Activated naive CD8-positive, alpha-beta T cell treated with anti-CD3 and anti-CD28 coated beads, Interleukin-2, amount 50 U/mL, for 24 hours (primary cell): Measurements from ENCODE around the gene KDM2A.

Experiments used
- ATAC-seq: fragments of 150-1000 bp; cut with Tn5 transposase; one replicate; pipeline ENCODE4 v1.10.0; 2021
- DNase-seq: peaks from one replicate; pipeline ENCODE4 v3.0.0; 2021
- H3K27ac Mint-ChIP-seq: one replicate; pipeline ENCODE4 v1.8.0; 2021; ENCODE audit warnings: mild to moderate bottlenecking, mixed read lengths
- H3K27me3 Mint-ChIP-seq: one replicate; pipeline ENCODE4 v1.8.0; 2021; ENCODE audit warnings: mixed read lengths
- H3K36me3 Mint-ChIP-seq: one replicate; pipeline ENCODE4 v1.8.0; 2021; ENCODE audit warnings: low read depth, mixed read lengths
- H3K4me1 Mint-ChIP-seq: one replicate; pipeline ENCODE4 v1.8.0; 2021; ENCODE audit warnings: mixed read lengths
- H3K4me3 Mint-ChIP-seq: one replicate; pipeline ENCODE4 v1.8.0; 2021; ENCODE audit warnings: mild to moderate bottlenecking, moderate library complexity, mixed read lengths
- H3K9me3 Mint-ChIP-seq: one replicate; pipeline ENCODE4 v1.8.0; 2021; ENCODE audit warnings: mixed read lengths

KDM2A gene

DNA sequence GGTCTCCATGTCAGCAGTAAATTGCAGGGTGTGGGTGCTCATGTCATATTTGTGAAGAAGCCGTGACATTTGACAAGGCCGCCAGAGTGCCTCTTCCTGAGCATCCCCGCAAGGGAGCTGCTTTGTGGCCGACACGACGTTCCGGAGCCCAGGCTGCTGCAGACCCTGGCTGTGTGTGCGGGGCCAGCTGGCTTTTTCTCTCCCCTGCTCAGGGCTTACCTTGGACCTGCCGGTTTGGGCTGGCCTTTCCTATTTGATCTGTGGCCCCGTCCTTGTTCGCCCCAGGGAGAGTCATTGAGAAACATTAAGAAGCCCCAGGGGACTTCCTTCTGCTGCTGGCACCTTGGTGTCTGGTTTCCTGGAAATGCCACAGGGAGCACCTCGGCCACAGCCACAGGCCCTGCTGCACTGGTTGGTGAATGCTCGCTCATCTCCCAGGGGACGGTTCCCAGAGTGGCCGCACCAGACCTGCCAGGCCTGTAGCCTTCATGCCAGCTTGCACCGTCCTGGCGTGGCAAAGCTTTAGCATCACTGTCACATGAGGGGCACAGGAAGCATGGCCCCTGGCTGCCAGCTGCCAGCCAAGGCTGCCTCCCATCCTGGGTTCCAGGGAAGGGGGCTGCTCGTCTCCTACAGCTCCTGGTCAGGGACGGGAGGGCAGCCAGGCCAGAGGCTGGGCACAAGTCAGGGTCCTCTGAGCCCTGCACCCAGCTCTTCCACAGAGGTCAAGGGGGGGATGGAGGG, 152.7 kb downstream of the KDM2A start:
- ATAC-seq = peak; percentile 44
- Mint-ChIP-seq H3K4me3 (peak overlapping the region; percentile 95), H3K4me1 (peaks cover 92% of the 10 kb centered on the region), H3K36me3 (peaks cover 61% of the 10 kb centered on the region), H3K27ac (peak overlapping the region; percentile 100), H3K27me3 (no peaks in the 10 kb centered on the region), H3K9me3 (no peaks in the 10 kb centered on the region)
- peak; percentile 81 for DNase-seq

DNA sequence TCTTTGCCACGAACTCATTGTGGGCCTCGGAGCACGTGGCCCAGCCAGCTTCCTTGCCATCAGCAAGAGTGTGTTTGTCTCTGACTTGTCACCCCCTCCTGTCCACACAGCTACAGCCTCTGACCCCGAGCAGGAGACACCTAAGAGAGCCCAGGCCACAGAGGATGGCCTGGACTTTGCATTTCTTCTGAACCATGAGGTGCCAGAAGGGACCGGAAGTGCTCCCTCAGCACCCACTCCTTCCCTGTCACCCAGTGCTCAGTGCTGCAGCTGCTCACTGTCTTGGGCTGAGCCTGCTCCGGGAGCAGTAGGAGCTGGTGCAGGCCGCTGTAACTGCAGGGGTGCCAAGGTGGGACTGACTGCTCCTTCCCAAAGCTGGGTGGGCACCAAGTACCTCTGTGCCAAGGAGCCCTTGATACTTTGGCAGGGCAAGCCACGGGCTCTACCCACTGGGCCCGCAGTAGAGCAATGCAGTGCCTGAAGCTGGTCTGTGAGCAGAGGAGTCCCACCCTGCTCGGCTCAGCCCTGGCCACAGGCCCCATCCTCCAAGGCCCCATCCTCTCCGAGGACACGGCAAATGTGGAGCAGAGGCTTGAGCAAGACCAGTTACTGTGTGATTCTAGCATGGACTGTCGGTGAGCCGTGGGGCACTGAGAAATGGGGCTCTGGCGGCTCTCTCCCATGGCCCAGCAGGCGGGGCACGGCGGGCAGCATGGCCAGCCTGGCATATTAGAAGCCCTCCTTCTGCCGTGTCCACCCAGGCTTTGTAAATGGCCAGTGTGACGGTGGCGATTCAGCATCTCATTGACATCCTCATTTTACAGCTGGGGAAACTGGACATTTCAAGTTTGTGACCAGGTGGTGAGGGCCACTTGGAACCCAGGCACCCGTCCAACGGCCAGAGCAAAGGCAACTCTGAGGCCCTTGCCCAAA, 153.5 kb downstream of the KDM2A start:
- Mint-ChIP-seq H3K4me3 (peak overlapping the region; percentile 95), H3K36me3 (peaks cover 58% of the 10 kb centered on the region), H3K9me3 (no peaks in the 10 kb centered on the region), H3K27ac (peak overlapping the region; percentile 100), H3K27me3 (no peaks in the 10 kb centered on the region), H3K4me1 (peaks cover 98% of the 10 kb centered on the region)
- peak; percentile 16 for ATAC-seq
- DNase-seq = peak; percentile 57

DNA sequence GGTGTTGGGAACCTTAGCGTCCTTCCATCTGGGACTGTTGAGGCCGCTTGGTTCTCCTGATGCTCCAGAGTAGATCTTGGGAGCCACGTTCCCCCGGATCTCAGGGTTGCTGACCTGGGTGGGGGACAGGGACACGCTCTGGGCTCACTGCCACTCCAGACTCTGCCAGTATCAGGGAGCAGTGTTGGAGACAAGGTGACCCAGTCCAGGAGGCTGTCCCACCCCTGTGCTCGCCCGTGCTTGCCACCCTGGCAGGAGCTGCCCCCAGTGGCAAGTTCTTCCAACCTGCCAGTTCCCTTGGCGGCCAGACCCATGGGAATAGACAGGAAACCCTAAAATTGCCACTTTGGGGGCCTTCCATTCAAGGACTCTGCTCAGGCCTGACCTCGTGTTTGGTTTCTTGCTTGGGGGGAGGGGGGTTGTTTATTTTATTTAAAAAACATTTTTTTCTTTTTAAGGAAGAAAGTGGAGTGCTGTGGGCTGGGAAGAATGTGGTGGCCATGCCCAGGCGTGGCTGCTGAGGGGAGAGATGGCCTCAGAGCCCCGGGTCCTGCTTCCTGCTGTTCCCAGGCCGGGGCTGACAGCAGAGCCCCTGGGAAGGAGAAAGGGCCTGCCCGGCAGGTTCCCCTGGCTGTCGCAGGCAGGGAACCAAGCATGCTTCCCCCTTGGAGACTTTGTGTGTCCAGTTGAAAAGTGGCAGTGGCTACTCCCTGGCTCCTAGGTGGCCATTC, 154.4 kb downstream of the KDM2A start:
- no peaks in the 10 kb centered on the region for H3K27me3 Mint-ChIP-seq
- ATAC-seq (no peak), DNase-seq (no peak)
- H3K4me1 Mint-ChIP-seq = peaks cover 98% of the 10 kb centered on the region
- H3K4me3 Mint-ChIP-seq = peak overlapping the region; percentile 95
- H3K36me3 Mint-ChIP-seq = peaks cover 53% of the 10 kb centered on the region
- peak overlapping the region; percentile 100 for H3K27ac Mint-ChIP-seq
- H3K9me3 Mint-ChIP-seq = no peaks in the 10 kb centered on the region

GRCh38 chr11:67274768-67275605, 155.9 kb downstream of the KDM2A start:
- H3K36me3 Mint-ChIP-seq = peaks cover 47% of the 10 kb centered on the region
- H3K27me3 Mint-ChIP-seq = no peaks in the 10 kb centered on the region
- ATAC-seq (no peak), DNase-seq (no peak)
- peak overlapping the region; percentile 49 for H3K4me3 Mint-ChIP-seq
- peak overlapping the region; percentile 100 for H3K27ac Mint-ChIP-seq
- H3K4me1 Mint-ChIP-seq = peaks cover 95% of the 10 kb centered on the region
- no peaks in the 10 kb centered on the region for H3K9me3 Mint-ChIP-seq

DNA sequence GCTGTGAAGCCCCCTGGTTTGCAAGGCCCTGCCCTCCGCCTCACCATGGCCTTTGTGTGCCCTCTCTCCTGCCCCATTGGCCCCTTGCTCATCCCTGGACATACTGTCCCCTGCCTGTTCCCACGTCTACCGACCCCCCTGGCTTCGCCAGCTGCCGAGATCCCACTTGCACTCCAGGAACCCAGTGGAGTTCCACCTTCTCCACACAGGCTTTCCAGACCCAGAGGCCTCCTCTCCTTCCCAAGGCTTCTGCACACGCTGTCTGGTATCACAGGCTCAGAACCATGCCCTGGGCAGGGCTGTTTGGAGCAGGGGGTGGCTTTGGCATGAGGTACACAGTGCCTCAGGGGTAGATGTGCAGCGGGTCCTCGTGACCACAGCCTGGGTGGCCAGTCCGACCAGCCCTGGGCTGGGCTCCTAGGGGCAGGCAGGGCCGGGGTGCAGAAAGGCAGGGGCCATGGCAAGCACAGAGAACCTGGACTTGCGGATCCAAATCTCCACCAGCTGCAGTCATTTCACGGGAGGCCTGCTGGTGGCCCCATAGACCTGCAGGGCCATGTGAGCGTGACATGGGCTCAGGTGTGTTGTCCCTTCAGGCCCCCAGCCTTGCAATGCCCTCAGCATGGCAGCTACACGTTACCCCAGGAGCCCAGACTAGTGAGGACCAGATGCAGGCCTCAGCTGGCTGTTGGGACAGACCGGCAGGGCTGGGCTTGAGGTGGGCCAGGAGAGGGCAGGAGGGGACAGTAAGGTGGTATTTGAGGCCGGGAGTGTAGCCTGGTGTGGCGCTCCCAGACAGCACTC, 156.7 kb downstream of the KDM2A start:
- Mint-ChIP-seq H3K27ac (peak overlapping the region; percentile 100), H3K36me3 (peaks cover 42% of the 10 kb centered on the region), H3K4me3 (peak overlapping the region; percentile 37), H3K9me3 (no peaks in the 10 kb centered on the region), H3K27me3 (no peaks in the 10 kb centered on the region), H3K4me1 (peaks cover 90% of the 10 kb centered on the region)
- DNase-seq (no peak), ATAC-seq (no peak)

DNA sequence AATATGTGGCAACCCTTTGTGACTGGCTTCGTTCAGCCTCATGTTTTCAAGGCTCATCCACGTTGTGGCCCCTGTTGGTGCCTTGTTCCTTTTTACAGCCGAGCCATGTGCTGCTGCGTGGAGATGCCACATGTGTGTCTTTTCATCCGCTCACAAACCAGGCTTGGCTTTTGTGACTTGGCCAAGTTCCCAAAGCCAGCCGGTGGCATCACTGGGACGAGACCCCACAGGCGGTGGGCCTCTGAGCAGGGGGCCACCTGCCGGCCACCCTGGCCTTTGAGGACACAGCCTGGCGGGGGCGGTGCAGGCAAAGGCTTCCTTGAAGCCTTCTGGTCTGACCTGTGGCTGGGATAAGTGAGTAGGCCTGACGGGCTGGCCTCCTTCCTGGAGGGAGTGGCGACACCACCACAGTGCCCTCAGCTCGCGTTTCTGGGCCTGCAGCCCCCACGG, 157.7 kb downstream of the KDM2A start:
- no peaks in the 10 kb centered on the region for H3K27me3 Mint-ChIP-seq
- H3K36me3 Mint-ChIP-seq = peaks cover 34% of the 10 kb centered on the region
- H3K4me1 Mint-ChIP-seq = peaks cover 80% of the 10 kb centered on the region
- peak overlapping the region; percentile 100 for H3K27ac Mint-ChIP-seq
- ATAC-seq (peak; percentile 72), DNase-seq (peak; percentile 81)
- H3K9me3 Mint-ChIP-seq = no peaks in the 10 kb centered on the region
- peak overlapping the region; percentile 78 for H3K4me3 Mint-ChIP-seq

GRCh38 chr11:67277231-67277961, 158.3 kb downstream of the KDM2A start:
- Mint-ChIP-seq H3K9me3 (no peaks in the 10 kb centered on the region), H3K4me3 (peak overlapping the region; percentile 78), H3K36me3 (peaks cover 36% of the 10 kb centered on the region), H3K4me1 (peaks cover 75% of the 10 kb centered on the region), H3K27ac (peak overlapping the region; percentile 100), H3K27me3 (no peaks in the 10 kb centered on the region)
- peak; percentile 79 for ATAC-seq
- peak; percentile 89 for DNase-seq

DNA sequence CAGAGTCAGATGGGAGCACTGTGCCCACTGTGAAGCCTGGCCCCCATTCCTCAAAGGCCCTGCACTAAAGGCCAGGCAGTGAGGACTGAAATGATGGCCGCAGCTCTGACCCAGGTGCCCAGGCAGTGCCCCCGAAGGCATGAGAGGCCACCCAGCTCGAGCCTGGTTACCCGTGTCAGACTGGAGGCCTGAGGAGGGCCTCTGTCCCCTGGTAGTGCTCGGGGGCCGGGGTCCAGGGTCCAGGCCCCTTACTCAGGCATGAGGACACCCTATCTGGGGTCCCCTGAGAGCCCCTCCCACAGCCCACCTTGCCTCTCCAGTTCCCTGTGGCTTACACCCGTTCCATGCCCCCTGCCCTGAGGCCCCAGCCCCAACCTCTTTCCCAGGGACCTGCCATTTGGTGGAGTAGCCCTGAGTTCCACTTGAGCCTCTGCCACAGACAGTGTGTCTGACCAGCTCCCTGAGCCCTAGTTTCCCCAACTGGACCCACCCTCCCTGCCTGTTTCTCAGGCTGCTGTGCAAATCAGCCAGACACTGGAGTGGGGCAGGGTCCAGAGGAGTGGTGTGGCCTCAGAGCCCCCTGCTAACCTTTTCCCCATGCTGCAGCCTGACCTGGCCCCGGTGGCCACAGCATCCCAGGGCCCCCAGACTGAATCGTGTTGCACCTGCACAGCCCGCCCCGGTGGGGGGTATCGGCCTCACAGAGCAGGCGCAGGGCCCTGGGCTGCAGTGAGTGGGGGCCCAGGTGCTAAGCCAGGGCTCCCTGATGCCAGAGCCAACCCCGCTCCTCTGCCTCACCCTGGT, 159.3 kb downstream of the KDM2A start:
- no peaks in the 10 kb centered on the region for H3K9me3 Mint-ChIP-seq
- ATAC-seq = no peak
- peaks cover 33% of the 10 kb centered on the region for H3K36me3 Mint-ChIP-seq
- H3K4me1 Mint-ChIP-seq = peaks cover 67% of the 10 kb centered on the region
- peak overlapping the region; percentile 78 for H3K4me3 Mint-ChIP-seq
- H3K27ac Mint-ChIP-seq = peak overlapping the region; percentile 100
- no peak for DNase-seq
- H3K27me3 Mint-ChIP-seq = no peaks in the 10 kb centered on the region

DNA sequence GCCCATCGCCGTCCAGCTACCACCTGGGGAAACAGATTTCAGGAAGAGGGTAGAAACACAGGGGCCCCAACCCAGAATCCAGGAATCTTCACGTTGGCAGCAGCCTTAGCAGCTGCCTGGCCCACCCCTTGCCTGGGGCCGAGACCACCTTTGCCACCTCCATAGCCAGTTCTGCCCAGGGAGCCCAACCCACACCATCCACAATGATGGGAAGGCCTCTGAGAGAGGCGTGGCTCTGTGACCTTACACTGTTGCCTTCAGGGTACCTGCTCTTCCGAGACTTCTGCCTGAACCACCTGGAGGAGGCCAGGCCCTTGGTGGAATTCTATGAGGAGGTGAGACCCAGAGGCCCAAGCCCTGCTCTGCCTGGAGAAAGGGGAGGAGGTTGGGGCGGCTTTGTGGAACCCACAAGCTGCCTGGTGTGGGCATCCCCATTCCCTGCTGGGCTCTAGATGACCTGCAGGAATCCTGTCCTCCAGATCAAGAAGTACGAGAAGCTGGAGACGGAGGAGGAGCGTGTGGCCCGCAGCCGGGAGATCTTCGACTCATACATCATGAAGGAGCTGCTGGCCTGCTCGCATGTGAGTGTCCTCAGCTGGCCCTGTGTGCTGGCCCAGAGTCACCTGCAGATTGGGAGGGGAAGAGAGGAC, 160.0 kb downstream of the KDM2A start:
- peak overlapping the region; percentile 83 for H3K27ac Mint-ChIP-seq
- H3K27me3 Mint-ChIP-seq = no peaks in the 10 kb centered on the region
- peaks cover 60% of the 10 kb centered on the region for H3K4me1 Mint-ChIP-seq
- no peak overlapping the region for H3K4me3 Mint-ChIP-seq
- DNase-seq = no peak
- H3K36me3 Mint-ChIP-seq = peaks cover 35% of the 10 kb centered on the region
- no peaks in the 10 kb centered on the region for H3K9me3 Mint-ChIP-seq
- ATAC-seq = no peak

- H3K4me3 Mint-ChIP-seq = no peak overlapping the region
- peaks cover 53% of the 10 kb centered on the region for H3K4me1 Mint-ChIP-seq
- H3K36me3 Mint-ChIP-seq = peaks cover 33% of the 10 kb centered on the region
Measured at GRCh38 chr11:67279589-67280340, 160.7 kb downstream of the KDM2A start.

DNA sequence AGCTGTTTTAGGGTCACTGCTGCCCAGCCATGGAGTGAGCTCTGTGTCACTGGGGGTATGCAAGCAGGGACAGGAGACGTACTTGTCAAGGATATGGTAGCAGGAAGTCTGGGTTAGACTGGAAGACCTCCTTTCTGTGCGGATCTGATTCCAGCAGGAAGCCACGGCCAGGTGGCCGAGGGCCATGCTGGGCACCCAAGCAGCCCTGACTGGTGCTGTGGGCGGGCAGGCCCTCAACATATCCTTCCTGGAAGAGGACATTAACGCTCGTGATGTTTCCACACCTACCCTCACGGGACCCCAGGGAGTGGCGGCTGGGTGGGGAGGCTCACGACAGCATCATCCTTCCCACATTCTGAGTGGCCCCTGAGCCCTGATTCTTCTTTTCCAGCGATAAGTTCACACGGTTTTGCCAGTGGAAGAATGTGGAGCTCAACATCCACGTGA, 161.3 kb downstream of the KDM2A start:
- DNase-seq (no peak), ATAC-seq (no peak)
- H3K4me1 Mint-ChIP-seq = peaks cover 51% of the 10 kb centered on the region
- H3K36me3 Mint-ChIP-seq = peaks cover 32% of the 10 kb centered on the region
- no peaks in the 10 kb centered on the region for H3K27me3 Mint-ChIP-seq
- H3K27ac Mint-ChIP-seq = peak overlapping the region; percentile 83
- H3K9me3 Mint-ChIP-seq = no peaks in the 10 kb centered on the region
- H3K4me3 Mint-ChIP-seq = no peak overlapping the region

More at GRCh38 chr11:67279589-67280340, 160.7 kb downstream of the KDM2A start:
- DNase-seq (no peak), ATAC-seq (no peak)
- Mint-ChIP-seq H3K27me3 (no peaks in the 10 kb centered on the region), H3K27ac (peak overlapping the region; percentile 83), H3K9me3 (no peaks in the 10 kb centered on the region)
